Fibroblast of skin of scalp (primary cell): ENCODE results near the gene SLC27A2. TPM values are rescaled to one million over a fixed set of nuclear protein-coding genes. Genes with fewer than 3 reads are reported as not detected.
"Not testable (repeated sequence)": the region's sequence is repeated elsewhere in the genome, so short reads cannot be mapped to it uniquely, and the experiment has no call there.

Source experiments
- DNase-seq: peaks from one replicate; pipeline ENCODE4 v3.0.0-alpha.2; 2013
- polyA plus RNA-seq, 2 experiments: library from polyadenylated mRNA; unstranded; fragments of 120-200 nt; gene quantifications; one replicate each; pipeline ENCODE4 v1.2.1, GENCODE V29; 2013; ENCODE audit not compliant: insufficient read length in 2 of 2

SLC27A2 gene
- polyA plus RNA-seq (2013, experiment 1 of 2; ENCODE audit: insufficient read length) = not detected
- polyA plus RNA-seq (2013, experiment 2 of 2; ENCODE audit: insufficient read length) = 1.0 TPM

DNA sequence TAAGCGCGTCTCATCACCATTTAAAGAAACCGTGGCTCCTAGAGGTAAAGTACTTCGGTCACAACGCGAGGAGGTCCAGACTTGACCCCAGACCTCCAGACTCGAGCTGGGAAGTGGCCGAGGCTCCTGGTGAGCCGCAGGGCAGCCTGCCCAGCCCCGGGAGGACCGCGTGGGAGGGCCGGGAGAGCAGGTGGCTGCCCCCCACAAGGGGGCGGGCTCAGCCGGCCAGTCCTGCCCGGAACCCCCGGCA lies at the start of gene SLC27A2:
Gene SLC27A2 (plus strand): TSS at position 228 of the 250 bp plus-strand sequence. CDS start 232 bp downstream, outside the sequence.
- no peak for DNase-seq

DNA sequence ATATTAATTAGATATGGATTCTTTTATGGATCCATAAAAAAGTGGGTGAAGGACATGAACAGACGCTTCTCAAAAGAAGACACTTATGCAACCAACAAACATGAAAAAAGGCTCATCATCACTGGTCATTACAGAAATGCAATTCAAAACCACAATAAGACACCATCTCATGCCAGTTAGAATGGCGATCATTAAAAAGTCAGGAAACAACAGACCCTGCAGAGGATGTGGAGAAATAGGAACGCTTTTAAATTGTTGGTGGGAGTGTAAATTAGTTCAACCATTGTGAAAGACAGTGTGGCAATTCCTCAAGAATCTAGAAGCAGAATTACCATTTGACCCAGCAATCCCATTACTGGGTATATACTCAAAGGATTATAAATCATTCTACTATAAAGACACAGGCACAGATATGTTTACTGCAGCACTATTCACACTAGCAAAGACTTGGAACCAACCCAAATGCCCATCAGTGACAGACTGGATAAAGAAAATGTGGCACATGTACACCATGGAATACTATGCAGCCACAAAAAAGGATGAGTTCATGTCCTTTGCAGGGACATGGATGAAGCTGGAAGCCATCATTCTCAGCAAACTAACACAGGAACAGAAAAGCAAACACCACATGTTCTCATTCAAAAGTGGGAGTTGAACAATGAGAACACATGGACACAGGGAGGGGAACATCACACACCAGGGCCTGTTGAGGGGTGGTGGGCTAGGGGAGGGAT lies 49.6 kb upstream of the SLC27A2 start:
- not testable (repeated sequence) for DNase-seq

DNA sequence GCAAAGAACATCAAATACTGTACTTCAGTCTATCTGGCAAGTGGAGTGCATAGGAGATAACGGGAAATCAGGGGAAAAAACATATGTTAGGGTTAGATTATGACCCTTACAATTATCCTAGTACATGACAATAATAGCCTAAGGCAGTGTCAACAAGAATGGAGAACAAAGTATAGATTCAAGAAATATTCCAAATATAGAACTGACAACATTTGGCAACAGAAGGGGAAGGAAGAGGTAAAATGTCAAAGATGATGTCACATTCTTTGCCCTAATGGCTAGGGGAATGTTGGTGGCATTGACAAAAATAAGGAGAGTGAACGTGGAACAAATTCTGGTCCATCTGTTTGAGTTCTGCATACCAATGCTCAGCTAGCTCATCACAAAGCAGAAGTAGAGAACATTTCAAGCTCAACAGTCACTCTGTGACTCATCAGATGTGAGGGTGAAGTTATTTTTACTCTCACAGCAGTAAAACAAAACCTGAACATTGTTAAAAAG lies 47.4 kb upstream of the SLC27A2 start:
- no peak for DNase-seq

DNA sequence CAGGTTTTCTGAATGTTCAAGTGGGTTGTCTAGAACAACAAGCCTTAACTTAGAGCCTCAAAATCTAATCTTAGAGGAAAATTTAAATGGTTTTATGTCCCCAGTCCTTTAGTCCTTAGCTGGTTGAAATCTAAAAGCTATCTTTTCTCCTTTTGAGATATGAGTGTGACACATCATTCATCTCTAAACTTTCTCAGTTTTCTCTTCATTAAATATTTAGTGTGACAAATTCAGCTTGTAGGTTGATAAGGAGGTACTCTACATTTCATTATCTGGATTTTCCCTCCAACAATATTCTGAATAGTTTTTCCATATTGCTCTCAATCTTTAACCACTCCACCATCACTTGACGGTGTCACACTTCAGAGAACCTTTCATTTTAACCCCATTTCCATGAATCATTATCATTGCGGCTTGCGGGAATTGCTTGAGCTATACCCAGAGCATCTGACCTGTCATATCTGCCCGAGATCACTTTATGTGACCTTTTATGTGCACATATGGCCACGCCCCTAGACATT lies 46.9 kb upstream of the SLC27A2 start:
- no peak for DNase-seq

DNA sequence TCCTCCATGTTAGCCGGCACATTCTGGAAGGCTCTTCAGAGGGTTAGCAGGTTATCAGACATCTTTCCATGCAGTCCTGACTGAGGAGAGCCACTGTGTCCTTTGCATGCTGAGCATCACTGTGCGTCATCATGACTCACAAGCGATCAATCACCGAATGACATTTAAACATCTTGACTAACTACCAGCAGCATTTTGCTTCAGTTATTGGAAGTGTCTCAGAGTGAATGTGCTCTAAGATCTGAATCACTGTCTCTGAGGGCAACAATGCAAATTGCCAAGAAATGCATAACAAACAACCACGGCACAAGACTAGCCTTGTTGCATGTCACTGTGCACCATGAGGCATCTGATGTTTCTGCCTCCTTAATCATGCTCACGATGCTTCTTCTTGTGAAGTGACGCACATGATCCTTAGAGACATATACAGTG lies 44.6 kb upstream of the SLC27A2 start:
- peak; percentile 53 for DNase-seq

DNA sequence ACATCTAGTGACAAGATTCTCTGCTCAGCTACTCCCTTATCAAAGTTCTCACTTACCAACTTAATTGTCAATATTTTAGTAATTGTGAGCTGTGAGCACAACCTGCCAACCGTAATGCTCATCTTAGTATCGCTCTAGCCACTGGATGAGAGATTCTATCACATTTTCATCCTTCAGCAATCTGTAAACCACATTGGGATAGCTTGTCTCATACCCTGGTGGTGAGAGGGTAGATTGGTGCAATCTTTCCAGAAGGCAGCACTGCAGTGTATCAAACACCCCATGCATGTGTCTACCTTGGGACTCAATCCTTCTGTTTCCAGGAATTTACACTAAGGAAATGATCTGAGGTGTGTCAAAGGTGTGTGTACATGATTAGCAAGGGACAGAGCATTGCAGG lies 44.1 kb upstream of the SLC27A2 start:
- no peak for DNase-seq

DNA sequence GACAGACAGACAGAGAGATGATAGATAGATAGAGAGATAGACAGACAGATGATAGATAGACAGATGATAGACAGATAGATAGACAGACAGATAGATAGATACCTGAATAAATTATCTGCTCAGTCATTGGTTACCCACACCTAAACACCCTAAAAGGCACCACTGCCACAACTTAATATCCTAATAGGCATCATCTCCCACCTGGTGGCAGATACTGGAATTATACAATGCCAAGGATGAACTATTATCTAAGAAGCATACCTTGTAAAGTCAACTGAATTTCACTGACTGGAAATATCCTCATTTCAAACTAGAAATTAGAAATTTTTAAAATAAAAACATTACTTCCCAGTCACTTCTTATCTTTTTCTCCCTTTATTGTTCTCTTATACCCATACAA lies 43.6 kb upstream of the SLC27A2 start:
- DNase-seq = no peak

DNA sequence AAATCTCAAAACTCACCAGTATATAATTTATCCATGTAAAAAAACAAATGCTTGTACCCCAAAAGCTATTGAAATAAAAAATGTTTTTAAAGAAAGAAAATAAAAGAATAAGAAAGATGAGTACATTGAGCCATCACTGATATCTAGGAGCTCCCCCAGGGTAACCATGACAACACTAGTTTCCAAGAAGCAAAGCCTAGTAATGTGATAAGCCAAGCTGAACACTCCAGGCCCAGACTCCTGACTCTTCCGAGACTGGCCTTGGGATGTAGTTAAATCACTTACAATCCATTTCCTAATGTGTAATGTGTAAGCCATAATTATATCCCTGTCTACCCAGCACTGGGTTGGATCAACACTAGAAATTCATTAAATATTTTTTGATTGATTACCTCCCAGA lies 41.9 kb upstream of the SLC27A2 start:
- no peak for DNase-seq

DNA sequence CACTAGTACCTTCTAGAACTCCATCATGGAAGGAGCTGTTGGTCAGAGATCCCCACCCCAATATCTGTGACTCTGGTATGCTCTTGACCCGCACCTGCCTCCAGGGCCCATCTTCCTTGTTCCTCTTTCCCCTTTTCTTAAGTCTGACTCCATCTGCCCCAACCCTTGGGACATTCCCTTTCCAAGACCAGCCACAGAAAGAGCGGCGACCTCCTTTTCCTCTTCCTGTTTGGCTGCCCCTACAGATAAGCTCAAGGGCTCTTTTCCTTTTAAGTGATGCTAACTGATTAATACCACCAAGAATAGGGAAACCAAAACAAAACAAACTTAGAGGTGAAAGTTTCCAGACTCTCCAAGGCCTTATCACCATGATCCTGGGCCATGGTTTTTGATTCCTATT lies 41.0 kb upstream of the SLC27A2 start:
- no peak for DNase-seq

DNA sequence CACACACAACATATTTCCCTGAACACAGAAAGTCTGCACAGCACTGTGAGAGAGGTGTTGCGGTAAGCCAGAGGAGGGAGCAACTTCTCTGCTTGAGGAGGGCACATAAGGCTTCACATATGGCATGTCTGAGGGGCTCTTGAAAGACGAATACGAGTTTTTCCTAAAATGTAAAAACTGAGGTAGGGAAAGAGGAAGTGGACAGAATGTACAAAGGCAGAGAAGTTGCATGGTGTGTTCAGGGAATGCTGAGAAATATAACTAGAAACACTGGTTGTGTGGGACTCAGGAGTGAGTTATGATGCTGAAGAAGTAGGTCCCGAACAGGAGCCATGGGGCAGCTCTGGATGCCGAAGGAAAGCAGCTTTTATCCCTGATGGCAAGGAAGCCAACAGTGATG lies 40.1 kb upstream of the SLC27A2 start:
- no peak for DNase-seq

DNA sequence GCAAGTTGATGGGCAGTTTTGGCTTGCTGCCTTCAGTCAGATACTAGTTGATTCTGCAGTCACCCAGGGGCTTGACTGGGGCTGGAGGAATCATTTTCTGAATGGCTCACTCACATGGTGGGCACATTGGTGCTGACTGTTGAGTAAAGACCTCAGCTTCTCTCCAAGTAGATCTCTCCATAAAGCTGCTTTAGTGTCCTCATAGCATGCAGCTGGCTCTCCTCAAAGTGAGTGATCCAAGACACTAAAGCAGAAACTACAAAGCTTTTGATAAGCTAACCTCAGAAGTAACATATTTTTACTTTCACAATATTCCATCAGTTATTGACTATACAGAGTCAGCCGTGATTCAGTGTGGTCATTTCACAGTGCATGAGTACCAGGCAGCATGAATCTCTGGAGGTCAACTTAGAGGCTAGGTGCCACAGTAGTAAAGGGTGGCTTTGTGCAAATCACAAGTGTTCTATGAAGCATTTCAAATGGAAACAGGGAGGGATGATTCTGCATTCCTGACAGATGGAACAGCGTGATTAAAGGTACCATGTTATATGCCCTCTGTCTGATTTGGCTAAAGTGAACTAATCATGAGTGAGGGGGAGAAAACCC lies 38.6 kb upstream of the SLC27A2 start:
- DNase-seq = no peak

DNA sequence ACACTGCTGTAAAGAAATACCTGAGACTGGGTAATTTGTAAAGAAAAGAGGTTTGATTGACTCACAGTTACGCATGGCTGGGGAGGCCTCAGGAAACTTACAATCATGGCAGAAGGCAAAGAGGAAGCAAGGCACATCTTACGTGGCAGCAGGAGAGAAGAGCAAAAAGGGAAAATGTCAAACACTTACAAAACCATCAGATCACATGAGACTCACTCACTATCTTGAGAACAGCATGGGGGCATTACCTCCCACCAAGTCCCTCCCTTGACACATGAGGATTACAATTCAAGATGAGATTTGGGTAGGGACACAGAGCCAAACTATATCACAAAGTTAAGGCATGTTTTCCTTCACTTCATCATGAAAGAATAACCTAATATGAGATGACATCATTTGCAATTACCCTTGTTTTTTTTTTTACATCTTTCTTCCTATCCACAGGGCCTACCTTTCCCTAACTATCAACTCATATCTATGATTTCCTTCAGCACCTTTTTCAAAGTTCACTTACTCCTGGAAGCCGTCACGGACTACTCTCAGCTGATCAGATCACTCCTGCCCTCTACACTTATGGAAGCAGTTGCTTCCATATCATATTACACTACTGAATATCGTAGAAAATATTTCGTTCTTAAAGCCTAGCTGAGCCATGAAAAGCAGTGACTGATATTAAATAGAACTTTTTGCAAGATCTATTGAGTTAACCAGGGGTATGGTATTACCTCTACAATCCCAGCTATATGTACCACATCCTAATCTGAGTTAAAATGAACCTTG lies 37.5 kb upstream of the SLC27A2 start:
- no peak for DNase-seq

DNA sequence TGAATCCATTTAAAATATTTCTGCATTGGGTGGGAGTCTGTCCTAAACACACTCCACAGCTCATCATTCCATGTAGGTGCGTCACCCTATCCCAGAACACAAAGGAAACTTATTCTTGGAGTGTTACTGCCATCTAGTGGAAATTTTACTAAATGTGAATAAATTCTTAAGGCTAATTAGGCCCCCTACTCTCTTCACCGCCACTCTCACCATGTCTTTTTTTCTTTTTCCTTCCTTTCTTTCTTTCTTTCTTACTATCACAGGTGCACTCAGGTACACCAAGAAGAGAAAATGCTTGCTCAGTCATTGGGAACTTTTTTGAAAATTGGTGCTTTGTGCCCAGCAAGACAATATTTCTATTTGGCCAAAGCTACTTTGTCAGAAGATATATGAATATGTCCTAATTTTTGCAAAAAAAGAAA lies 36.5 kb upstream of the SLC27A2 start:
- peak; percentile 84 for DNase-seq

DNA sequence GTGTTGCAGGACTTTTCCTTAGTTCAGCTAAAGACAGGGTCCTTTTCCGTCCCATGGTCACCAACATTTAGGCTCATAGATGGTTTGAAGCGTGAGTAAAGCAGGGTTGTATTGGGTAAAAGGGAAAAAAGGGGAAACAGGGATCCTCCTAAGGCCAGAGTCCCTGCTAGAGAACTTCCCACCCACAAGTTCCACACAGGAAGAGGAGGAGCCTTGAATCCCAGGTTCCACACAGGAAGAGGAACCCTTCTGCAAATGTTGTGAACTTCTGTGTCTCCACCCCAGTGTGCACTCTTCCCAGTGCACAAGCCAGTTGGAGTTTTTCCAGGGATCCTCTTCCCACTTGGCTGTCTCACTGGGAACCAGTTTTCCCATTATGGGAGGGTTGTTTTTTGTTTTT lies 35.4 kb upstream of the SLC27A2 start:
- DNase-seq = no peak

DNA sequence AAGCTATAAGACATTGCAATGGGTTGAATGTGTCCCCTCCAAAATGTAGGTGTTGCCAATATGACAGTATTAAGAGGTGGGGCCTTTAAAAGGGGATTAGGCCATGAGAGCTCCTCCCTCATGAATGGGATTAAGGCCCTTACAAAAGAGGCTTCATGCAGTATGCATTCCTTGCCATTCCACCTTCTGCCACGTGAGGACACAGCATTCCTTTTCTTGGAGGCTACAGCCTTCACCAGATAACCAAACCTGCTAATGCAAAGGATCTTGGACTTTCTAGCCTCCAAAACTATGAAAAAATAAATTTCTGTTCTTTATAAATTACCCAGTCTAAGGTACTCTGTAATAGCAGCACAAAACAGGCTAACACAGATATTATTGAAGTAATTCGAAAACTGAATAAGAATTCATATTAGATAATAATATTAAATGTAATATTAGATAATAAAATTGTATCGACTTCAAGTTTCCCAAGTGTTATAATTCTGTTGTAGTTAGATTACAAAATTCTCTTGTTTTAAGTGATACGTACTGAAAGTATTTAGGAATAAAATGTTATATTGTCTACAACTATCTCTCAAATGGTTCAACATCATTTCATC lies 33.5 kb upstream of the SLC27A2 start:
- DNase-seq = peak; percentile 53

DNA sequence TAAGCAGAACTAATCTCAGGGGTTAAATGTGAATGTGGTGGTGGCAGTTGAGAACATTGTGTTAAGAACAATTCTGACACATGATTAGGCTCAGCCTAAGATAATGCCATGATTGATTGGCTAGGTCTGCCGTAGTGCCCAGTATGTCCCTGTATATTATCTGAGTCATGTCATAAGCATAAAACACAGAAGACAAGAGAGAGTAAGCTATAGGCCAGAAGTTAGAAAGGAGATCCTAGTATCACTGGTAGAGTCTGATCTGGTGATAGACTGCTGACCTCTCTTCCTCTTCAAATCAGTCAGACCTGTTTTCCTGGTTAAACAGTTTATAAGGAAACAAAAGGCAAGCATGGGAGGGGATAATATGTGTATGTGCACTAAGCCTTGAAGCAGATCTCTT lies 32.9 kb upstream of the SLC27A2 start:
- no peak for DNase-seq

DNA sequence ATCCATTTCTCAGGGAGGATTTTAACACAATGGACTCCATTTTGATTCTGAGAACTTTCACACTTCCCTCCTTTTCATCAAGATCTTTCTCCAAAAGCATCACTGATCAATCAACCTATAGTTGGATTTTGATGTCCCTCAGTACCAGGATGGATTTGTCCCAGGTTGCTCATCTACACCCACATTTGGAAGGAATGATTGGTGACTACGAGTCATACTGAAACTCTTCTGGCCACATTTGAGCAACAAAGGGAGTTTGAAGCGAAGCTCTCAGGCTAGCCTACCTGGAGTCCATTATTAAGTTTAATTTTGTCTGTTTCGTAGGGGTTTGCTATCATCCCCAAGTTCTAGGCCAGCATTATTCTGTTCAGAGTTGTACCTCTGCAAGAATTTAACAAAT lies 31.6 kb upstream of the SLC27A2 start:
- DNase-seq = no peak

DNA sequence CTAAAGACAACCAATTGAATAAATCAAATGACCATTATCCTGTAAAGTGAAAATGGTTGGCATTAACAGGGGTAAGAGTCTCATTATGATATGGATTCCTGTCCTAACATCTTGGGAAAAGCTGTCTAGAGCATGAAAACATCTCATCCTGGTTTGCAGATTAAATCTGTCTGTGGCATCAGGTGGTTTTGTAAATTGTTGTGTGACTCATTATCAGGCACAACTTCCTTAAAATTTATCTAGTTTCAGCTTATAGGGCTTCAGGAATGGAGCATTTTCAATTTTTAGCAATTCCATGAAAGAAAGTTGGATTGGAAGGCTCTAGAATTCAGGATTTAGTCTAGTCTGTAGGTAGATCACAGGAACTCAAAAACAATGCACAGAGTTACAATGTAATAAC lies 31.1 kb upstream of the SLC27A2 start:
- DNase-seq = no peak

DNA sequence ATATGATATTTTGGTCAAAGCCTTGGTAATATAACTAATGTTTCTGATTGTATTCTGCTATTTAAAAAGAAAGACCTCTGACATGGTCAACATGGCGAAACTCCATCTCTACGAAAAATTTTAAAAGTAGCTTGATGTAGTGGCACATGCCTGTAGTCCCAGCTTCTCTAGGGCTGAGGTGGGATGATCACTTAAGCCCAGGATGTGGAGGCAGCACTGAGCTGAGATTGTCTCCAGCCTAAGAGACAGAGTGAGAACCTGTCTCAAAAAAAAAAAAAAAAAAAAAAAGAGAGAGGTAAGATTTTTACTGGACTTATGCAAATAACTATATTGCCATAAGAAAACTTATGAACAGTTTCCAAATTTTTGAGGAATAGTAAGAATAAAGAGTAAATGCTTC lies 30.5 kb upstream of the SLC27A2 start:
- DNase-seq = no peak

DNA sequence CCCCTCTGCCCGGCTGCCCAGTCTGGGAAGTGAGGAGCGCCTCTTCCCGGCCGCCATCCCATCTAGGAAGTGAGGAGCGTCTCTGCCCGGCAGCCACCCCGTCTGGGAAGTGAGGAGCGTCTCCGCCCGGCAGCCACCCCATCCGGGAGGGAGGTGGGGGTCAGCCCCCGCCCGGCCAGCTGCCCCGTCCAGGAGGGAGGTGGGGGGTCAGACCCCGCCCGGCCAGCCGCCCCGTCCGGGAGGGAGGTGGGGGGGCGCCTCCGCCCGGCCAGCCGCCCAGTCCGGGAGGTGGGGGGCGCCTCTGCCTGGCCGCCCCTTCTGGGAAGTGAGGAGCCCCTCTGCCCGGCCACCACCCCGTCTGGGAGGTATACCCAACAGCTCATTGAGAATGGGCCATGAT lies 23.8 kb upstream of the SLC27A2 start:
- not testable (repeated sequence) for DNase-seq

DNA sequence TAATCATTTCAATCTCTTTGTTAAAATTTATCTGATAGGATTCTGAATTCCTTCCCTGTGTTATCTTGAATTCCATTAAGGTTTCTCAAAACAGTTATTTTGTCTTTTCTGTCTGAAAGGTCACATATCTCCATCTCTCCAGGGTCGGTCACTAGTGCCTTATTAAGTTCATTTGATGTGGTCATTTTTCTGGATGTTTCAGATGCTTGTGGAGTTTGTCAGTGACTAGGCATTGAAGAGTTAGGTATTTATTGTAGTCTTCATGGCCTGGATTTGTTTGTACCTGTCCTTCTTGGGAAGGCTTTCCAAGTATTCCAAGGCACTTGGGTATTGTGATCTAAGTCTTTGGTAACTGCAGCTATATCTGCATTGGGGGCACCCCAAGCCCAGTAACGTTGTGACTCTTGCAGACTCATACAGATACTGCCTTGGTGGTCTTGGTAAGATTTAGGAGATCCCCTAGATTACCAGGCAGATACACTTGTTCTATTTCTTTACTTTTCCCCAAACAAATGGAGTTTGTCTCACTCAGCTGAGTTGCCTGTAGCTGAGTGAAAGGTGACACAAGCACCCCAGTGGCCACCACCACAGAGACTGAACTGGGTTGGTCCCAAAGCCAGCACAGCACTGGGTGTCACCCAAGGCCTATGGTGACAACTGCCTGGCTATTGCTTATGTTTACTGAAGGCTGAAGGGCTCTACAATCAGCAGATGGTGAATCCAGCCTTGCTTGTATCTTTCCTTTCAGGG lies 18.9 kb upstream of the SLC27A2 start:
- DNase-seq = no peak
